Loucy (cell line): ENCODE data around the gene CENPS.
"Not testable (repeated sequence)": the region's sequence is repeated elsewhere in the genome, so short reads cannot be mapped to it uniquely, and the experiment has no call there.

ENCODE experiments used
- EZH2phosphoT487 ChIP-seq: fragments of 200-600 bp; IDR thresholded peaks from 2 replicates; pipeline ENCODE4 v1.6.1; 2018; ENCODE audit warnings: antibody characterized with exemption, mild to moderate bottlenecking, moderate library complexity, borderline replicate concordance
- TF ChIP-seq, protein P1 (sequence below): fragments of 200-600 bp; sonication (generic); conservative IDR thresholded peaks from 2 replicates; pipeline ENCODE4 v1.5.1; 2014; ENCODE audit warnings: mild to moderate bottlenecking, antibody characterized with exemption, low read length

DNA sequence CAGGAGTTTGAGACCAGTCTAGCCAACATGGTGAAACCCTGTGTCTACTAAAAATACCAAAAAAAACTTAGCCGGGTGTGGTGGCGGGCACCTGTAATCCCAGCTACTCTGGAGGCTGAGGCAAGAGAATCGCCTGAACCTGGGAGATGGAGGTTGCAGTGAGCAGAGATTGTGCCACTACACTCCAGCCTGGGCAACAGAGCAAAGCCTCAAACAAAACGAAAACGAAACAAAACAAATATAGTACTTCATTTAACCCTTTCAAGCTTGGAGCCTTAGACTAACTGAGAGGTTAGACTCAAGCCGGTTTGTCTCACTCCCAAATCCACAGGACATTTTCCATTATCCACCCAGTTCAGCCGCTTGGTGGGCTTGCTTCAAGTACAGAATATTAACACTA is 27.2 kb downstream of the CENPS start:
- TF ChIP-seq, protein P1, sequence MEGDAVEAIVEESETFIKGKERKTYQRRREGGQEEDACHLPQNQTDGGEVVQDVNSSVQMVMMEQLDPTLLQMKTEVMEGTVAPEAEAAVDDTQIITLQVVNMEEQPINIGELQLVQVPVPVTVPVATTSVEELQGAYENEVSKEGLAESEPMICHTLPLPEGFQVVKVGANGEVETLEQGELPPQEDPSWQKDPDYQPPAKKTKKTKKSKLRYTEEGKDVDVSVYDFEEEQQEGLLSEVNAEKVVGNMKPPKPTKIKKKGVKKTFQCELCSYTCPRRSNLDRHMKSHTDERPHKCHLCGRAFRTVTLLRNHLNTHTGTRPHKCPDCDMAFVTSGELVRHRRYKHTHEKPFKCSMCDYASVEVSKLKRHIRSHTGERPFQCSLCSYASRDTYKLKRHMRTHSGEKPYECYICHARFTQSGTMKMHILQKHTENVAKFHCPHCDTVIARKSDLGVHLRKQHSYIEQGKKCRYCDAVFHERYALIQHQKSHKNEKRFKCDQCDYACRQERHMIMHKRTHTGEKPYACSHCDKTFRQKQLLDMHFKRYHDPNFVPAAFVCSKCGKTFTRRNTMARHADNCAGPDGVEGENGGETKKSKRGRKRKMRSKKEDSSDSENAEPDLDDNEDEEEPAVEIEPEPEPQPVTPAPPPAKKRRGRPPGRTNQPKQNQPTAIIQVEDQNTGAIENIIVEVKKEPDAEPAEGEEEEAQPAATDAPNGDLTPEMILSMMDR, result not testable (repeated sequence)
- TF ChIP-seq EZH2phosphoT487, result not testable (repeated sequence)
